DOHH2 (cell line): ENCODE data around the gene DCLRE1C.

Experiments
- H3F3A ChIP-seq: fragments of 200-600 bp; sonication (generic), shearing (Covaris generic); 2 replicates; pipeline ENCODE4 v1.6.0; 2016; ENCODE audit warnings: antibody characterized with exemption, mild to moderate bottlenecking; ENCODE audit not compliant: control insufficient read depth, insufficient read depth
- H3K27ac ChIP-seq: fragments of 200-600 bp; sonication (generic); 2 replicates; pipeline ENCODE4 v1.5.1; 2014; ENCODE audit warnings: low read depth, mild to moderate bottlenecking, low read length, moderate library complexity
- H3K27me3 ChIP-seq: fragments of 200-600 bp; sonication (generic); 2 replicates; pipeline ENCODE4 v1.6.1; 2014; ENCODE audit warnings: mild to moderate bottlenecking, low read length, mixed read lengths; ENCODE audit not compliant: control insufficient read depth
- H3K36me3 ChIP-seq: fragments of 200-600 bp; sonication (generic); 2 replicates; pipeline ENCODE4 v1.6.1; 2014; ENCODE audit warnings: mild to moderate bottlenecking, low read length, moderate library complexity, mixed read lengths; ENCODE audit not compliant: control insufficient read depth
- H3K4me1 ChIP-seq: fragments of 200-600 bp; sonication (generic); 2 replicates; pipeline ENCODE4 v1.6.1; 2014; ENCODE audit warnings: mild to moderate bottlenecking, low read length, mixed read lengths; ENCODE audit not compliant: control insufficient read depth
- H3K4me2 ChIP-seq: fragments of 200-600 bp; sonication (generic); 2 replicates; pipeline ENCODE4 v1.6.0; 2014; ENCODE audit warnings: mild to moderate bottlenecking, low read length, moderate library complexity
- H3K4me3 ChIP-seq: fragments of 200-600 bp; sonication (generic); 2 replicates; pipeline ENCODE4 v1.5.1; 2014; ENCODE audit warnings: mild to moderate bottlenecking, low read length, mixed read lengths
- H3K79me2 ChIP-seq: fragments of 200-600 bp; sonication (generic); 2 replicates; pipeline ENCODE4 v1.6.1; 2014; ENCODE audit warnings: mild to moderate bottlenecking, low read length, mixed read lengths; ENCODE audit not compliant: control insufficient read depth
- H3K9me2 ChIP-seq: fragments of 200-600 bp; sonication (generic); replicated peaks from 2 replicates; pipeline ENCODE4 v1.6.1; 2014; ENCODE audit warnings: mild to moderate bottlenecking, low read length, mixed read lengths; ENCODE audit not compliant: control insufficient read depth
- H3K9me3 ChIP-seq: fragments of 200-600 bp; sonication (generic); 2 replicates; pipeline ENCODE4 v1.6.1; 2014; ENCODE audit warnings: antibody characterized with exemption, low read length, mixed read lengths; ENCODE audit not compliant: control insufficient read depth, insufficient read depth
- H4K20me1 ChIP-seq: fragments of 200-600 bp; sonication (generic); 2 replicates; pipeline ENCODE4 v1.6.0; 2014; ENCODE audit warnings: low read depth, mild to moderate bottlenecking, antibody characterized with exemption, low read length, moderate library complexity; ENCODE audit not compliant: control insufficient read depth, insufficient read depth
- EZH2phosphoT487 ChIP-seq: fragments of 200-600 bp; sonication (generic); IDR thresholded peaks from 2 replicates; pipeline ENCODE4 v1.6.1; 2017; ENCODE audit warnings: borderline replicate concordance, mild to moderate bottlenecking, antibody characterized with exemption, low read length, moderate library complexity, mixed read lengths
- TF ChIP-seq, protein P1 (sequence below): fragments of 200-600 bp; sonication (generic); IDR thresholded peaks from one replicate; pipeline ENCODE4 v1.5.1; 2014; ENCODE audit warnings: antibody characterized with exemption, mild to moderate bottlenecking, low read depth, low read length; ENCODE audit not compliant: poor library complexity, severe bottlenecking

DCLRE1C gene

DNA sequence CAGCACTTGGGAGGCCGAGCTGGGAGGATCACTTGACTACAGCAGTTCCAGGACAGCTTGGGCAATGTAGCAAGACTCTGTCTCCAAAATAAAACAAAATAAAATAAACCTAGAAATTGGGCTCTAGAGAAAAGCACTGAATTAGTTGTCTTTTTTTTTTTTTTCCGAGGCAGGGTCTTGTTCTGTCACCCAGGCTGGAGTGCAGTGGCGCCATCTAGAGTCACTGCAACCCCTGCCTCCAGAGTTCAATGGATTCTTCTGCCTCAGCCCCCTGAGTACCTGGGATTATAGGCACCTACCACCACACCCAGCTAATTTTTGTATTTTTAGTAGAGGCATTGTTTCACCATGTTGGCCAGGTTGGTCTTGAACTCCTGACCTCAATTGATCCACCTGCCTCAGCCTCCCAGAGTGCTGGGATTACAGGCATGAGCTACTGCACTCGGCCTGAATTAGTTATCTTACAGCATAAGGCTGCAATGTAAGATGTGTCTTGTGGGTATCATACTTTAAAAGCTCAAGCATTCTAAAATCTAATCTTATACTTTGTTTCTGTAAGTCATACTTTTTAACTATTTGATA is 18.1 kb upstream of the DCLRE1C start:
- Histone ChIP-seq H3K4me3 (no peak overlapping the region), H3F3A (no peaks in the 10 kb centered on the region), H3K9me3 (no peaks in the 10 kb centered on the region), H3K4me1 (no peaks in the 10 kb centered on the region), H3K9me2 (no peaks in the 10 kb centered on the region), H3K4me2 (no peak overlapping the region), H3K36me3 (no peaks in the 10 kb centered on the region), H3K79me2 (no peaks in the 10 kb centered on the region), H3K27ac (no peak overlapping the region), H3K27me3 (no peaks in the 10 kb centered on the region), H4K20me1 (no peaks in the 10 kb centered on the region)
- no peak for TF ChIP-seq EZH2phosphoT487
- TF ChIP-seq, protein P1, sequence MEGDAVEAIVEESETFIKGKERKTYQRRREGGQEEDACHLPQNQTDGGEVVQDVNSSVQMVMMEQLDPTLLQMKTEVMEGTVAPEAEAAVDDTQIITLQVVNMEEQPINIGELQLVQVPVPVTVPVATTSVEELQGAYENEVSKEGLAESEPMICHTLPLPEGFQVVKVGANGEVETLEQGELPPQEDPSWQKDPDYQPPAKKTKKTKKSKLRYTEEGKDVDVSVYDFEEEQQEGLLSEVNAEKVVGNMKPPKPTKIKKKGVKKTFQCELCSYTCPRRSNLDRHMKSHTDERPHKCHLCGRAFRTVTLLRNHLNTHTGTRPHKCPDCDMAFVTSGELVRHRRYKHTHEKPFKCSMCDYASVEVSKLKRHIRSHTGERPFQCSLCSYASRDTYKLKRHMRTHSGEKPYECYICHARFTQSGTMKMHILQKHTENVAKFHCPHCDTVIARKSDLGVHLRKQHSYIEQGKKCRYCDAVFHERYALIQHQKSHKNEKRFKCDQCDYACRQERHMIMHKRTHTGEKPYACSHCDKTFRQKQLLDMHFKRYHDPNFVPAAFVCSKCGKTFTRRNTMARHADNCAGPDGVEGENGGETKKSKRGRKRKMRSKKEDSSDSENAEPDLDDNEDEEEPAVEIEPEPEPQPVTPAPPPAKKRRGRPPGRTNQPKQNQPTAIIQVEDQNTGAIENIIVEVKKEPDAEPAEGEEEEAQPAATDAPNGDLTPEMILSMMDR = peak; percentile 81

- H3K4me1 ChIP-seq = no peaks in the 10 kb centered on the region
- H3K27me3 ChIP-seq = no peaks in the 10 kb centered on the region
- no peaks in the 10 kb centered on the region for H3K9me2 ChIP-seq
- H3K9me3 ChIP-seq = no peaks in the 10 kb centered on the region
- no peaks in the 10 kb centered on the region for H3F3A ChIP-seq
- no peak overlapping the region for H3K27ac ChIP-seq
- no peaks in the 10 kb centered on the region for H3K36me3 ChIP-seq
- H4K20me1 ChIP-seq = no peaks in the 10 kb centered on the region
- H3K4me2 ChIP-seq = no peak overlapping the region
- no peaks in the 10 kb centered on the region for H3K79me2 ChIP-seq
- no peak overlapping the region for H3K4me3 ChIP-seq
- TF ChIP-seq EZH2phosphoT487 = no peak
- TF ChIP-seq, protein P1 = no peak
Measured at GRCh38 chr10:14967897-14968296, 14.0 kb upstream of the DCLRE1C start.

- no peaks in the 10 kb centered on the region for H3K9me3 ChIP-seq
- no peaks in the 10 kb centered on the region for H3K27me3 ChIP-seq
- peak within 1 kb of the TSS; percentile 94 for H3K27ac ChIP-seq
- H4K20me1 ChIP-seq = no peaks in the 10 kb centered on the region
- no peaks in the 10 kb centered on the region for H3K79me2 ChIP-seq
- peaks cover 24% of the 10 kb centered on the region for H3K4me1 ChIP-seq
- peaks cover 23% of the 10 kb centered on the region for H3F3A ChIP-seq
- TF ChIP-seq, protein P1 = no peak
- TF ChIP-seq EZH2phosphoT487 = no peak
- H3K36me3 ChIP-seq = peaks cover 3% of the 10 kb centered on the region; the same call in 1 of the 2 replicates
- peak within 1 kb of the TSS; percentile 96 for H3K4me3 ChIP-seq
- H3K9me2 ChIP-seq = no peaks in the 10 kb centered on the region
- H3K4me2 ChIP-seq = peak within 1 kb of the TSS; percentile 90
Measured at GRCh38 chr10:14959221-14960057, 5.5 kb upstream of the DCLRE1C start, which contains the start of gene MEIG1. Gene MEIG1, plus strand, starts transcription at chr10:14959388. Its CDS starts 7,081 bp downstream, at chr10:14966469.
